MCF 10A (cell line): ENCODE measurements around the gene TTC31. TPM values are rescaled to one million over a fixed set of nuclear protein-coding genes. Genes with fewer than 3 reads are reported as not detected.

ENCODE experiments used
- BruUV-seq: library from RNA; stranded (reverse); fragments of 400-500 nt; replicated peaks from 2 replicates; lab custom pipeline; 2021; lab: Mats Ljungman, UMichigan
- CTCF ChIA-PET: fragments of 300-600 bp; sonication (Branson Sonifier 250); formaldehyde crosslinking; extraction: SDS; loops from one replicate; lab custom pipeline; 2021; ENCODE audit warnings: antibody characterized with exemption, inconsistent platforms; lab: Yijun Ruan, JAX
- POLR2A ChIA-PET: fragments of 300-600, 350-650 bp; sonication (Branson Sonifier 250); formaldehyde crosslinking; extraction: SDS; loops from one replicate; lab custom pipeline; 2020; ENCODE audit warnings: antibody characterized with exemption, inconsistent platforms; lab: Yijun Ruan, JAX
- DNase-seq: peaks from one replicate; pipeline ENCODE4 v3.0.0-alpha.2; 2018; ENCODE audit not compliant: unreplicated experiment
- H3K27ac Mint-ChIP-seq: one replicate; pipeline ENCODE4 v1.8.0; 2022; ENCODE audit warnings: mild to moderate bottlenecking, low read depth, mixed read lengths; ENCODE audit not compliant: unreplicated experiment
- H3K27me3 Mint-ChIP-seq: one replicate; pipeline ENCODE4 v1.8.0; 2022; ENCODE audit warnings: mixed read lengths; ENCODE audit not compliant: insufficient read depth, unreplicated experiment
- H3K36me3 Mint-ChIP-seq: one replicate; pipeline ENCODE4 v1.8.0; 2022; ENCODE audit warnings: mild to moderate bottlenecking, moderate library complexity, mixed read lengths; ENCODE audit not compliant: insufficient read depth, unreplicated experiment
- H3K4me1 Mint-ChIP-seq: one replicate; pipeline ENCODE4 v1.8.0; 2022; ENCODE audit warnings: mixed read lengths; ENCODE audit not compliant: insufficient read depth, unreplicated experiment
- H3K4me3 Mint-ChIP-seq: one replicate; pipeline ENCODE4 v1.8.0; 2022; ENCODE audit warnings: mild to moderate bottlenecking, moderate library complexity, mixed read lengths; ENCODE audit not compliant: unreplicated experiment
- H3K9me3 Mint-ChIP-seq: one replicate; pipeline ENCODE4 v1.8.0; 2022; ENCODE audit warnings: mixed read lengths; ENCODE audit not compliant: unreplicated experiment
- intact Hi-C: fragments of 100-400 bp; cut with micrococcal nuclease; formaldehyde crosslinking; loops from 2 replicates; pipeline ENCODE4 v1.14.1; 2022
- total RNA-seq: library from RNA; stranded (reverse); gene quantifications from 2 replicates; pipeline ENCODE4 v1.2.3, GENCODE V29; 2022
- TF ChIP-seq, protein P1 (sequence below): fragments of 200-600 bp; IDR thresholded peaks from one replicate; pipeline ENCODE4 v1.8.0; 2022; ENCODE audit warnings: antibody characterized with exemption, mild to moderate bottlenecking; ENCODE audit not compliant: unreplicated experiment

TTC31 gene
- total RNA-seq, 1 experiment from 2014 or later, result 17.6 TPM

DNA sequence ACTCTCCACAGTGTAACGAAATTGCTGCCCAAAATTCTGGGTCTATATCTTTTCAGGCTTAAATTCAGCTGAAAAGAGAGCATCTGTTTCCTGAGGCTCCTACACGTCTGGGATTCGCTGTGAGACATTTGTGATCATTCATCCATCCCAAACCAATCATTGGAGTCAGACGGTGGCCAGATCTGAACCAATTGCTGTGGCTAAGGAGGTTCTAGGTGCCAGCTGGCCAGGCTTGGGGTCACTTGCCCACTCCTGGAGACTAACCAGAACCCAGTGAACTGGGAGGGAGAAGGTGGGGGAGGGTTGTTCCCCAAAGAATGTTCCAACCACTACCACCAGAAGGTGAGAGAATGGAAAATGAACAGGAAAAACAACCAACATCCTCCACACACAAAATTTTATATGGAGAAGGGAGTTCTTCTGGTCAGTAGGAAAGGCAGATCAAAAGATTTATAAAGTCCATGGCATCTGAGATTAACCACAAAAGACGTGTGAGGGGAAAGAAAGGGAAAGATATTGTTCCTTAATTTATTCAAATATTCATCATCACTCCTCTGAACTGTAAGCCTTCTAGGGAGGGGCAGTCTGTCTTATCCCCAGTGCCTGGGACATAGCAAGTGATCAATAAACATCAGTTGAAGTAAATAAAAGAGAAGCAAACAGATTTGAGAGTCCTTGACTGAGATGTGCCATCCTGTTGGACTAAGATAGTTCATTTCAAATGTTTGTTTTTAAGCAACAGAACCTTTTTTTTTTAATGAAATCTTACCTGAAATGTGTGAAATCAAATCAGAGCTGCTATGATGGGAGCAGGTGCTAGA lies 38.2 kb upstream of the TTC31 start:
- Mint-ChIP-seq H3K27me3 (no peaks in the 10 kb centered on the region), H3K9me3 (no peaks in the 10 kb centered on the region), H3K4me1 (no peaks in the 10 kb centered on the region), H3K36me3 (peaks cover 6% of the 10 kb centered on the region), H3K4me3 (no peak overlapping the region), H3K27ac (no peak overlapping the region)
- CTCF ChIA-PET, result interaction anchor here (0.6 to 1.2 kb wide), 4 partner anchors 38 to 621 kb away, joined by 3 to 5 read pairs (median 3); partner anchors contain the start of genes CCDC142 and TTC31
- POLR2A ChIA-PET, result interaction anchor here (2.2 to 3.0 kb wide), 2 partner anchors 10 to 14 kb away, joined by 11 to 16 read pairs; partner anchors contain the start of genes INO80B and WBP1
- DNase-seq, result no peak
- intact Hi-C loops, result no loop called here
- TF ChIP-seq, protein P1, sequence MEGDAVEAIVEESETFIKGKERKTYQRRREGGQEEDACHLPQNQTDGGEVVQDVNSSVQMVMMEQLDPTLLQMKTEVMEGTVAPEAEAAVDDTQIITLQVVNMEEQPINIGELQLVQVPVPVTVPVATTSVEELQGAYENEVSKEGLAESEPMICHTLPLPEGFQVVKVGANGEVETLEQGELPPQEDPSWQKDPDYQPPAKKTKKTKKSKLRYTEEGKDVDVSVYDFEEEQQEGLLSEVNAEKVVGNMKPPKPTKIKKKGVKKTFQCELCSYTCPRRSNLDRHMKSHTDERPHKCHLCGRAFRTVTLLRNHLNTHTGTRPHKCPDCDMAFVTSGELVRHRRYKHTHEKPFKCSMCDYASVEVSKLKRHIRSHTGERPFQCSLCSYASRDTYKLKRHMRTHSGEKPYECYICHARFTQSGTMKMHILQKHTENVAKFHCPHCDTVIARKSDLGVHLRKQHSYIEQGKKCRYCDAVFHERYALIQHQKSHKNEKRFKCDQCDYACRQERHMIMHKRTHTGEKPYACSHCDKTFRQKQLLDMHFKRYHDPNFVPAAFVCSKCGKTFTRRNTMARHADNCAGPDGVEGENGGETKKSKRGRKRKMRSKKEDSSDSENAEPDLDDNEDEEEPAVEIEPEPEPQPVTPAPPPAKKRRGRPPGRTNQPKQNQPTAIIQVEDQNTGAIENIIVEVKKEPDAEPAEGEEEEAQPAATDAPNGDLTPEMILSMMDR, result no peak
- BruUV-seq, result no TSS peak

DNA sequence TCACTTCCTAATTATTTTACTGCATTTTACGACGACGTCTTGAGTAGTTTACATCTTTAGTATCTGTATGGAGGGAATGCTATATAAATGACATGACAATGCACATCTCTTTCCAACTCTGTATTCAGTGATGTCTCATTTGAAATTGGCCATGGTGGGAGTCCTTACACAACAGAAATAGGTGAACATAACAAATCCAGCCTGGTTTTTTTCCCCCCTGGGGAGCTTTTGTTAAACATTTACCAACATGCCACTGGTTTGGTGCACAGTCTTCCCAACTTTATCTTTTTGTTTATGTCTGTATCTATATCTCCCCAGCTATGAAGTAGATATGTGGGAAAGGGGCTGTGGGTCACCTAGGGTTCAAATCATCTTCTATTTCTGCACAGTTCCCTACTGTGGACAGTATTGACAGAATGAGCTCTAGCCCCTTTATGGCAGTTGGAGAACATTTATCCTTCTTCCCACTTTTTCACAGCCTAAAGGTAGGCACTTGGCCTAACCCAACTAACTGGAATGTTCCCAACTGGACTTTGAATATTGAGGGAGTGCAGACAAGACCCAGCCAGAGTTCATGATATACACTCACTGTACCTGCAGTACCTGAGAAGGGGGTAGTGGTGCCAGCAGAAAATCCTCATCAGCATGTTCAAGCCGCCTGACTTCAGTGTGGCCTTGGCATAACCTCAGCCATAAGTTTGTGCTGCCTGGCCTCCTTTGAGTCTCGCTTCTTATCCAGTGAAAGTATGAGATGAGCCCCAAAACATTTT lies 35.5 kb upstream of the TTC31 start:
- ChIA-PET POLR2A (no interaction called here), CTCF (interaction anchor here (0.6 to 0.8 kb wide), 2 partner anchors 36 to 218 kb away, joined by 3 to 4 read pairs; partner anchors contain the start of genes CCDC142 and TTC31)
- H3K9me3 Mint-ChIP-seq, result no peaks in the 10 kb centered on the region
- H3K27me3 Mint-ChIP-seq, result no peaks in the 10 kb centered on the region
- no peak for DNase-seq
- H3K4me3 Mint-ChIP-seq, result no peak overlapping the region
- H3K27ac Mint-ChIP-seq, result no peak overlapping the region
- TF ChIP-seq, protein P1, result no peak
- intact Hi-C loops, result no loop called here
- H3K4me1 Mint-ChIP-seq, result no peaks in the 10 kb centered on the region
- H3K36me3 Mint-ChIP-seq, result no peaks in the 10 kb centered on the region
- BruUV-seq, result no TSS peak

GRCh38 chr2:74448771-74449170 lies 34.1 kb upstream of the TTC31 start:
- ChIA-PET POLR2A (no interaction called here), CTCF (interaction anchor here (0.7 kb wide), 1 partner anchor 18 kb away, joined by 3 read pairs; no protein-coding TSS in a partner anchor)
- BruUV-seq, result no TSS peak
- intact Hi-C loops, result no loop called here
- Mint-ChIP-seq H3K4me3 (no peak overlapping the region), H3K36me3 (no peaks in the 10 kb centered on the region), H3K4me1 (no peaks in the 10 kb centered on the region), H3K9me3 (no peaks in the 10 kb centered on the region), H3K27me3 (no peaks in the 10 kb centered on the region), H3K27ac (no peak overlapping the region)
- no peak for DNase-seq
- TF ChIP-seq, protein P1, result no peak
